Measurements from ENCODE around the gene SLMAP. TPM values are rescaled to one million over a fixed set of nuclear protein-coding genes. Genes with fewer than 3 reads are reported as not detected.

SLMAP gene
- total RNA-seq, 1 experiment from 2014 or later, result 79.5 TPM

DNA sequence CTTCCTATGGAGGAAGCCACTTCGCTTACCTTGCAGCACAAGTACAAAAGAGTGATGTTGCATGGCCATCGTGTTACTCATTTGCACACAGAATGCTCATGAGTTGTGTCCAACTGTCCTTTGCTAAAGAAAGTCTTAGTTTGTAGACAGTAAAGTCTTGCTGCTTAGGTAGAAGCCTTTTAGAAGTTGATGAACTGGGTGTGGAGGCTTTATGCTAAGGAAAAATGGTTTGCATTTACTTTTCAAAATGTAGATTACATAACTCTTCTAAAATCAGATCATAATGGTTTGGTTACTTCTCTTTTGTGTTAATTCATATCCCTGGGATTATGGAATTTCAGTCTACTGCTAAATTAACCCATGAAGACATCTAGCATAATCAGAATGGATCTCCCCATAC, 167.6 kb downstream of the SLMAP start (continued):
- TF ChIP-seq, protein P1, sequence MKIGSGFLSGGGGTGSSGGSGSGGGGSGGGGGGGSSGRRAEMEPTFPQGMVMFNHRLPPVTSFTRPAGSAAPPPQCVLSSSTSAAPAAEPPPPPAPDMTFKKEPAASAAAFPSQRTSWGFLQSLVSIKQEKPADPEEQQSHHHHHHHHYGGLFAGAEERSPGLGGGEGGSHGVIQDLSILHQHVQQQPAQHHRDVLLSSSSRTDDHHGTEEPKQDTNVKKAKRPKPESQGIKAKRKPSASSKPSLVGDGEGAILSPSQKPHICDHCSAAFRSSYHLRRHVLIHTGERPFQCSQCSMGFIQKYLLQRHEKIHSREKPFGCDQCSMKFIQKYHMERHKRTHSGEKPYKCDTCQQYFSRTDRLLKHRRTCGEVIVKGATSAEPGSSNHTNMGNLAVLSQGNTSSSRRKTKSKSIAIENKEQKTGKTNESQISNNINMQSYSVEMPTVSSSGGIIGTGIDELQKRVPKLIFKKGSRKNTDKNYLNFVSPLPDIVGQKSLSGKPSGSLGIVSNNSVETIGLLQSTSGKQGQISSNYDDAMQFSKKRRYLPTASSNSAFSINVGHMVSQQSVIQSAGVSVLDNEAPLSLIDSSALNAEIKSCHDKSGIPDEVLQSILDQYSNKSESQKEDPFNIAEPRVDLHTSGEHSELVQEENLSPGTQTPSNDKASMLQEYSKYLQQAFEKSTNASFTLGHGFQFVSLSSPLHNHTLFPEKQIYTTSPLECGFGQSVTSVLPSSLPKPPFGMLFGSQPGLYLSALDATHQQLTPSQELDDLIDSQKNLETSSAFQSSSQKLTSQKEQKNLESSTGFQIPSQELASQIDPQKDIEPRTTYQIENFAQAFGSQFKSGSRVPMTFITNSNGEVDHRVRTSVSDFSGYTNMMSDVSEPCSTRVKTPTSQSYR (CRISPR knock-in tag; IDR thresholded peaks at IDR 0.05), result no peak
- TF ChIP-seq, protein P2, sequence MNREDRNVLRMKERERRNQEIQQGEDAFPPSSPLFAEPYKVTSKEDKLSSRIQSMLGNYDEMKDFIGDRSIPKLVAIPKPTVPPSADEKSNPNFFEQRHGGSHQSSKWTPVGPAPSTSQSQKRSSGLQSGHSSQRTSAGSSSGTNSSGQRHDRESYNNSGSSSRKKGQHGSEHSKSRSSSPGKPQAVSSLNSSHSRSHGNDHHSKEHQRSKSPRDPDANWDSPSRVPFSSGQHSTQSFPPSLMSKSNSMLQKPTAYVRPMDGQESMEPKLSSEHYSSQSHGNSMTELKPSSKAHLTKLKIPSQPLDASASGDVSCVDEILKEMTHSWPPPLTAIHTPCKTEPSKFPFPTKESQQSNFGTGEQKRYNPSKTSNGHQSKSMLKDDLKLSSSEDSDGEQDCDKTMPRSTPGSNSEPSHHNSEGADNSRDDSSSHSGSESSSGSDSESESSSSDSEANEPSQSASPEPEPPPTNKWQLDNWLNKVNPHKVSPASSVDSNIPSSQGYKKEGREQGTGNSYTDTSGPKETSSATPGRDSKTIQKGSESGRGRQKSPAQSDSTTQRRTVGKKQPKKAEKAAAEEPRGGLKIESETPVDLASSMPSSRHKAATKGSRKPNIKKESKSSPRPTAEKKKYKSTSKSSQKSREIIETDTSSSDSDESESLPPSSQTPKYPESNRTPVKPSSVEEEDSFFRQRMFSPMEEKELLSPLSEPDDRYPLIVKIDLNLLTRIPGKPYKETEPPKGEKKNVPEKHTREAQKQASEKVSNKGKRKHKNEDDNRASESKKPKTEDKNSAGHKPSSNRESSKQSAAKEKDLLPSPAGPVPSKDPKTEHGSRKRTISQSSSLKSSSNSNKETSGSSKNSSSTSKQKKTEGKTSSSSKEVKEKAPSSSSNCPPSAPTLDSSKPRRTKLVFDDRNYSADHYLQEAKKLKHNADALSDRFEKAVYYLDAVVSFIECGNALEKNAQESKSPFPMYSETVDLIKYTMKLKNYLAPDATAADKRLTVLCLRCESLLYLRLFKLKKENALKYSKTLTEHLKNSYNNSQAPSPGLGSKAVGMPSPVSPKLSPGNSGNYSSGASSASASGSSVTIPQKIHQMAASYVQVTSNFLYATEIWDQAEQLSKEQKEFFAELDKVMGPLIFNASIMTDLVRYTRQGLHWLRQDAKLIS (CRISPR knock-in tag; IDR thresholded peaks at IDR 0.05; ENCODE audit: borderline replicate concordance), result no peak
- no peak for TF ChIP-seq NFE2L1 (CRISPR knock-in tag; IDR thresholded peaks at IDR 0.05)
- TF ChIP-seq, protein P3, sequence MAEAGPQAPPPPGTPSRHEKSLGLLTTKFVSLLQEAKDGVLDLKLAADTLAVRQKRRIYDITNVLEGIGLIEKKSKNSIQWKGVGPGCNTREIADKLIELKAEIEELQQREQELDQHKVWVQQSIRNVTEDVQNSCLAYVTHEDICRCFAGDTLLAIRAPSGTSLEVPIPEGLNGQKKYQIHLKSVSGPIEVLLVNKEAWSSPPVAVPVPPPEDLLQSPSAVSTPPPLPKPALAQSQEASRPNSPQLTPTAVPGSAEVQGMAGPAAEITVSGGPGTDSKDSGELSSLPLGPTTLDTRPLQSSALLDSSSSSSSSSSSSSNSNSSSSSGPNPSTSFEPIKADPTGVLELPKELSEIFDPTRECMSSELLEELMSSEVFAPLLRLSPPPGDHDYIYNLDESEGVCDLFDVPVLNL (CRISPR knock-in tag; IDR thresholded peaks at IDR 0.05; ENCODE audit: borderline replicate concordance, low read depth), result no peak

DNA sequence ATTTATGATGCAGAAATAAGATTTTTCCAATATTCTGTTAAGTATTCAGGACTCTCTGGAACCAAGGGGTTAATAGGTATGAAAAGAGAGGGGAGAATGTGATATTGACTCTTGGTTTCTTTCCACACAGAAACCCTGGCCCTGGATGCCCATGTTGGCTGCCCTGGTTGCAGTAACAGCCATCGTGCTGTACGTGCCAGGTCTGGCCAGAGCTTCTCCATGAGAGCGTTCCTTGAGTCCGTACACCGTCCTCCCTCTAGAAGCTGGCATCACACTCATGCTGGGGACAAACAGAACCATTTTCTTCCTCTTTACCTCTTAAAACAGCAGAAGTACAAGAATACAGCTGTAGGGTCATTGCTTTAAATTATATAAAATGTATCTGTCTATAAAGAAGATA, 171.1 kb downstream of the SLMAP start:
- Mint-ChIP-seq H3K27me3 (ENCODE audit: low read depth) (no peaks in the 10 kb centered on the region), H3K4me3 (no peak overlapping the region), H3K4me1 (no peaks in the 10 kb centered on the region), H3K36me3 (peaks cover 15% of the 10 kb centered on the region), H3K9me3 (no peaks in the 10 kb centered on the region), H3K27ac (no peak overlapping the region)
- ChIA-PET POLR2A (no interaction called here), CTCF (no interaction called here)
- DNase-seq (ENCODE audit: low spot score) (no peak), ATAC-seq (no peak)
- no peak for TF ChIP-seq SOX15 (CRISPR knock-in tag; IDR thresholded peaks at IDR 0.05)
- TF ChIP-seq FOXJ3 (CRISPR knock-in tag; IDR thresholded peaks at IDR 0.05; ENCODE audit: borderline replicate concordance), result no peak
- TF ChIP-seq, protein P4, sequence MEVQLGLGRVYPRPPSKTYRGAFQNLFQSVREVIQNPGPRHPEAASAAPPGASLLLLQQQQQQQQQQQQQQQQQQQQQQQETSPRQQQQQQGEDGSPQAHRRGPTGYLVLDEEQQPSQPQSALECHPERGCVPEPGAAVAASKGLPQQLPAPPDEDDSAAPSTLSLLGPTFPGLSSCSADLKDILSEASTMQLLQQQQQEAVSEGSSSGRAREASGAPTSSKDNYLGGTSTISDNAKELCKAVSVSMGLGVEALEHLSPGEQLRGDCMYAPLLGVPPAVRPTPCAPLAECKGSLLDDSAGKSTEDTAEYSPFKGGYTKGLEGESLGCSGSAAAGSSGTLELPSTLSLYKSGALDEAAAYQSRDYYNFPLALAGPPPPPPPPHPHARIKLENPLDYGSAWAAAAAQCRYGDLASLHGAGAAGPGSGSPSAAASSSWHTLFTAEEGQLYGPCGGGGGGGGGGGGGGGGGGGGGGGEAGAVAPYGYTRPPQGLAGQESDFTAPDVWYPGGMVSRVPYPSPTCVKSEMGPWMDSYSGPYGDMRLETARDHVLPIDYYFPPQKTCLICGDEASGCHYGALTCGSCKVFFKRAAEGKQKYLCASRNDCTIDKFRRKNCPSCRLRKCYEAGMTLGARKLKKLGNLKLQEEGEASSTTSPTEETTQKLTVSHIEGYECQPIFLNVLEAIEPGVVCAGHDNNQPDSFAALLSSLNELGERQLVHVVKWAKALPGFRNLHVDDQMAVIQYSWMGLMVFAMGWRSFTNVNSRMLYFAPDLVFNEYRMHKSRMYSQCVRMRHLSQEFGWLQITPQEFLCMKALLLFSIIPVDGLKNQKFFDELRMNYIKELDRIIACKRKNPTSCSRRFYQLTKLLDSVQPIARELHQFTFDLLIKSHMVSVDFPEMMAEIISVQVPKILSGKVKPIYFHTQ (CRISPR knock-in tag; IDR thresholded peaks at IDR 0.05), result no peak
- TF ChIP-seq, protein P5, sequence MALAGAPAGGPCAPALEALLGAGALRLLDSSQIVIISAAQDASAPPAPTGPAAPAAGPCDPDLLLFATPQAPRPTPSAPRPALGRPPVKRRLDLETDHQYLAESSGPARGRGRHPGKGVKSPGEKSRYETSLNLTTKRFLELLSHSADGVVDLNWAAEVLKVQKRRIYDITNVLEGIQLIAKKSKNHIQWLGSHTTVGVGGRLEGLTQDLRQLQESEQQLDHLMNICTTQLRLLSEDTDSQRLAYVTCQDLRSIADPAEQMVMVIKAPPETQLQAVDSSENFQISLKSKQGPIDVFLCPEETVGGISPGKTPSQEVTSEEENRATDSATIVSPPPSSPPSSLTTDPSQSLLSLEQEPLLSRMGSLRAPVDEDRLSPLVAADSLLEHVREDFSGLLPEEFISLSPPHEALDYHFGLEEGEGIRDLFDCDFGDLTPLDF (CRISPR knock-in tag; IDR thresholded peaks at IDR 0.05), result no peak
- TF ChIP-seq IRF2 (CRISPR knock-in tag; IDR thresholded peaks at IDR 0.05; ENCODE audit: borderline replicate concordance, low read depth), result no peak
- TF ChIP-seq SP1 (CRISPR knock-in tag; conservative IDR thresholded peaks at IDR 0.05), result no peak
- TF ChIP-seq JUN (CRISPR knock-in tag; IDR thresholded peaks at IDR 0.05), result no peak
- TF ChIP-seq, protein P6, sequence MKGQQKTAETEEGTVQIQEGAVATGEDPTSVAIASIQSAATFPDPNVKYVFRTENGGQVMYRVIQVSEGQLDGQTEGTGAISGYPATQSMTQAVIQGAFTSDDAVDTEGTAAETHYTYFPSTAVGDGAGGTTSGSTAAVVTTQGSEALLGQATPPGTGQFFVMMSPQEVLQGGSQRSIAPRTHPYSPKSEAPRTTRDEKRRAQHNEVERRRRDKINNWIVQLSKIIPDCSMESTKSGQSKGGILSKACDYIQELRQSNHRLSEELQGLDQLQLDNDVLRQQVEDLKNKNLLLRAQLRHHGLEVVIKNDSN (CRISPR knock-in tag; IDR thresholded peaks at IDR 0.05), result no peak
- no peak for TF ChIP-seq NR2C2 (CRISPR knock-in tag; IDR thresholded peaks at IDR 0.05)
- TF ChIP-seq, protein P7, sequence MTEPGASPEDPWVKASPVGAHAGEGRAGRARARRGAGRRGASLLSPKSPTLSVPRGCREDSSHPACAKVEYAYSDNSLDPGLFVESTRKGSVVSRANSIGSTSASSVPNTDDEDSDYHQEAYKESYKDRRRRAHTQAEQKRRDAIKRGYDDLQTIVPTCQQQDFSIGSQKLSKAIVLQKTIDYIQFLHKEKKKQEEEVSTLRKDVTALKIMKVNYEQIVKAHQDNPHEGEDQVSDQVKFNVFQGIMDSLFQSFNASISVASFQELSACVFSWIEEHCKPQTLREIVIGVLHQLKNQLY (CRISPR knock-in tag; IDR thresholded peaks at IDR 0.05), result no peak
- no peak for TF ChIP-seq SMAD4 (CRISPR knock-in tag; IDR thresholded peaks at IDR 0.05)

Measured in WTC11 (cell line).